GM13976 (cell line): ENCODE results near the gene SLC7A6.

ENCODE experiments used
- DNase-seq: peaks from one replicate; pipeline ENCODE4 v3.0.0; 2012; ENCODE audit warnings: low spot score
- CTCF ChIP-seq: IDR thresholded peaks from 2 replicates; pipeline ENCODE4 v1.5.1; 2012; ENCODE audit warnings: borderline replicate concordance, mild to moderate bottlenecking; ENCODE audit not compliant: insufficient read depth; ENCODE audit errors: extremely low read depth, missing control alignments, control extremely low read depth
- in situ Hi-C: fragments of 300-500 bp; cut with MboI; formaldehyde crosslinking; loops from one replicate; pipeline ENCODE4 v1.12.0; 2022; ENCODE audit warnings: low sequenced_read_pairs, mixed read lengths, inconsistent platforms; ENCODE audit not compliant: unreplicated experiment

Gene SLC7A6

GRCh38 chr16:68238029-68238345, 26.3 kb upstream of the SLC7A6 start:
- TF ChIP-seq CTCF: no peak
- in situ Hi-C loops: no loop called here
- no peak for DNase-seq

- in situ Hi-C loops: no loop called here
- no peak for DNase-seq
- no peak for TF ChIP-seq CTCF
These were observed 22.2 kb upstream of the SLC7A6 start for GRCh38 chr16:68242085-68242484.

DNA sequence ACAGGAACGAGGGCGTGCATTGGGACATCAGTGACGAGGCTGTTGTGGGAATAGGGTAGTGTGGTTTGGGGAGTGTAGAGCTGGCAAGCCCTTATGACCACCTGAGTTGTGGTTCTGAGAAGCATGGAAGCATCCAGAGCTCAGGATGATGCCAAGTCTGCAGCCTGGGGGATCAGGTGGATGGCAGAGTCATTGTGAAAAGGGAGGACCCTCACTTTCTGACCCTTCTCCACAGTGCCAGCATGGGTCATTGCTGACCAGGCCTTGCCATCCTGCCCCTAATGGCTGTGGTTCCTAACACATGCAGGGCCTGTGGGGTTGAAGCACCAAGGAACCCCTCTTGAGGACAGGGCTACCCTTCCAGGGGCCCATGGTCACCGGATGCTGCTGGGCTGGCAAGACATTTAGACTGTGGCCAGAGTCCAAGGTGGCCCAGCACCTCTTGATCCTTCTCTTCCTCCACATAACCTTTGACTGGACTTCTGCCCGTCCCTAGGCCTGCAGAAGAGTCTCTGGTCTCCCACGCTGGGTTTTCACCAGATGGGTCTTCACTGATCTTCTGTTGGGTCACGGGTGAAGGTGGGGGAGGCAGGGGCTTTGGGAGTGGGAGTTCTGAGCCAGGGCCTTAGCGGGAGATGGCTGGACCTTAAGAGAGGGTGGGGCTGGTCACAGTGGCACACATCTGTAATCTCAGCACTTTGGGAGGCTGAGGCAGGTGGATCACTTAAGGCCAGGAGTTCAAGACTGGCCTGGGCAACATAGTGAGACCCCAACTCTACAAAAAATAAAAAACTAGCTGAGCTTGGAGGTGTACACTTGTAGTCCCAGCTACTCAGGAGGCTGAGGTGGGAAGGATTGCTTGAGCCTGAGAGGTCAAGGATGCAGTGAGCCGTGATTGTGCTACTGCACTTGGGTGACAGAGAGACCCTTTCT, 21.1 kb upstream of the SLC7A6 start:
- no peak for TF ChIP-seq CTCF
- in situ Hi-C loops: no loop called here
- DNase-seq: no peak

DNA sequence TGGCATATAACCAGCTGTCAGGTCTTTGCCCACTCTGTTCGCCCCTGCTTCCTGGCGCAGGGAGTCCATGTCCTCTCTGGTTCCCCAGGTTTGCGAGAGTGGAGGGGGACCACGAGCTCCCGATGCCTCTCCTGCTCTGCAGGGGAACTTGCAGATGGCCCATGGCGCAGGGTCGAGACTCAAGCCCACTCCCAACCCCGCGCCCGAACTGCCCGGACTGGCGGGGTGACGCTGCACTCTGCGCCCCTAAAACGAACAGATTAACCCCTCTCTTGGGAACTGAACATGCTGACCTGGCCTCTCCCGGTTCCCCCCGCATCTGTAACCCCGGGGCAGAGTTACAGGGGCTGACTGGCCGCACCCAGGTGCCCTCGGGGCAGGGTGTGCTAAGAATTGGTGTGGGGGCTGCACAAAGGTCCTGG, 19.8 kb upstream of the SLC7A6 start:
- no peak for TF ChIP-seq CTCF
- in situ Hi-C loops: no loop called here
- no peak for DNase-seq

DNA sequence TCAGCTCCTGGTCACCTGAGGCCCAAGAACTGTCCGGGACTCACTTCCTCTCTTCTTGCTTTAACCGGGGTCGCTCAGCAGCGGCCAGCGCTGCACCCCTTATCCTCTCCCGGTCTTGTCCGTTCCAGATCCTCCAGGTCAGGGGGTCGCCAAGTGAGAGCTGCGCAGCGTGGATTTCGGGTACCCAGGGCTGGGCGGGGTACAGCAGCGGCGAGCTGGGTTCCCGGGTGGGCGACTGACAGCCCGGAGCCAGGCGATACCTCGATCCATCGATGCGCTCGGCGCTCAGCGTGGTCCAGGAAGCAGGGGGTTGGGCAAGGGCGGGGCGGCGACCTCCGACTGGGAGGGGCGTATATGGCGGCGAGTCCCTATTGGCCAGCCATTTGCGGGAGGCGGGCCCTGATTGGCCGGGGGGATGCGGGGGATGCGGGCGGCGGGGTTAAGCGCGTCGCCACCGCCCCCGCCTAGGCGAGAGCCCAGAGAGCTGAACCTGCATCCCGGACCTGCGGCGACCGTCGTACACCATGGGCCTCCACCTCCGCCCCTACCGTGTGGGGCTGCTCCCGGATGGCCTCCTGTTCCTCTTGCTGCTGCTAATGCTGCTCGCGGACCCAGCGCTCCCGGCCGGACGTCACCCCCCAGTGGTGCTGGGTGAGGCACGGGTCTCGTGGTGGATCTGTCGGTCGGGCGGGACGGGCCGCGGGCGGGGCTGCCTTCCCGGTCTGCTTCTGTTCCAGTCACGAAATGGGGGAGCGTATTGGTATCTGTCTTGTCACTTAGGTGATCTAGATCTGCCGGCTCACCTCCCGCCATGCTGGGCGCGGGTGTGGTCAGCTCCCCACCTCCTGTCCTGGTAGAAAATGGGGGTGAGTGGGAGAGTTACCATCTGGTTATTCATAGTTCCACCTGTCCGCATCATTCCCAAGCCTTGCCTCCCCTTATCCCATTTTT, 19.1 kb upstream of the SLC7A6 start, which contains the start of gene PLA2G15:
Gene PLA2G15, plus strand, starts transcription at position 471 of the 951 bp plus-strand sequence. Its CDS starts 54 bp downstream, at position 525.
- in situ Hi-C loops: no loop called here
- TF ChIP-seq CTCF: peak; percentile 1
- DNase-seq: peak; percentile 99

DNA sequence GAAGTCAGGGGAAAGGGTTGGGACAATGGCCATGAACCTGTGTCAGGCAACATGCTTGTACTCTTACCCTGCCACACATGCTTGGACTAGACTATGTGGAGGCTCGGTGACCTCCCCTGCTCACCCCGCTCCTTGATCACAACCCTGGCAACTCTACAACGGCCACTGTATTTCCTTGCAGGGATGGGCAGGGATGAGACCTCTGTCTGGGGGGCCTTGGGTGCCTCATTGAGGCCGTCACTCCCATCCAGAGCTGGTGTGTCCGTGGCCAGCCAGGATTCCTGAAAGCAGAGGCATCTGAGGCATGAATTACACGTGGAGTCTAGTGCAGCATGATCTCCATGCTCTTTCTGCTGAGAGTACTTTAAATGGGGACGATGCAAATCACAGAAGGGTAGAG, 18.2 kb upstream of the SLC7A6 start:
- TF ChIP-seq CTCF: no peak
- in situ Hi-C loops: no loop called here
- DNase-seq: no peak
